ENCODE measurements around the gene LY6G5B. TPM values are rescaled to one million over a fixed set of nuclear protein-coding genes. Genes with fewer than 3 reads are reported as not detected.

Gene LY6G5B

GRCh38 chr6:31721351-31722020 lies 51.7 kb downstream of the LY6G5B start, which contains the start of gene LY6G6C:
LY6G6C (minus strand) TSS chr6:31721746; CDS start chr6:31721679, 67 bp downstream.
- H3K9ac ChIP-seq (ENCODE audit: low read depth, low read length, poor library complexity): no peak within 1 kb of the TSS
- H2BK15ac ChIP-seq (ENCODE audit: low read length): no peak within 1 kb of the TSS
- peak within 1 kb of the TSS; percentile 90 for H2BK120ac ChIP-seq (ENCODE audit: low read depth, low read length)
- no peaks in the 10 kb centered on the region for H3K4me1 ChIP-seq (ENCODE audit: control insufficient read depth in 2 of 2, insufficient read depth in 1 of 2, low read depth in 1 of 2, low read length in 2 of 2)
- no peak within 1 kb of the TSS for H4K91ac ChIP-seq (ENCODE audit: low read depth, low read length, poor library complexity)
- H2AK5ac ChIP-seq (ENCODE audit: low read depth, low read length): peak within 1 kb of the TSS; percentile 47
- H3K4me2 ChIP-seq (ENCODE audit: insufficient read depth, low read length, poor library complexity, severe bottlenecking): no peak within 1 kb of the TSS
- H4K8ac ChIP-seq (ENCODE audit: low read depth, low read length): no peak within 1 kb of the TSS
- H3K36me3 ChIP-seq (replicated peaks in 1 of 2; ENCODE audit: control insufficient read depth in 2 of 2, insufficient read depth in 2 of 2, low read length in 2 of 2): peaks cover 14 to 19% of the 10 kb centered on the region in 2 donors
- H3K79me1 ChIP-seq (ENCODE audit: low read depth, low read length): no peaks in the 10 kb centered on the region
- no peak within 1 kb of the TSS for H3K4ac ChIP-seq (ENCODE audit: low read length)
- H2BK5ac ChIP-seq (ENCODE audit: low read length): peak within 1 kb of the TSS; percentile 4
- H3K9me3 ChIP-seq (replicated peaks in 1 of 2; ENCODE audit: control insufficient read depth in 2 of 2, insufficient read depth in 1 of 2, low read depth in 1 of 2, low read length in 2 of 2): no peaks in the 10 kb centered on the region
- no peak within 1 kb of the TSS for H3K4me3 ChIP-seq (ENCODE audit: low read length in 2 of 2)
- H2BK12ac ChIP-seq (ENCODE audit: low read length): no peak within 1 kb of the TSS
- H3K18ac ChIP-seq (ENCODE audit: low read length): no peak within 1 kb of the TSS
- no peak within 1 kb of the TSS for H3K14ac ChIP-seq (ENCODE audit: low read length)
- H3K23ac ChIP-seq (ENCODE audit: low read depth, low read length, poor library complexity): peak within 1 kb of the TSS; percentile 95
- H3K27me3 ChIP-seq (ENCODE audit: control insufficient read depth in 3 of 3, insufficient read depth in 3 of 3, low read depth in 1 of 3, low read length in 3 of 3): peaks cover 0 to 3% (median 0%) of the 10 kb centered on the region in 3 experiments
- no peak within 1 kb of the TSS for H2AFZ ChIP-seq (ENCODE audit: low read length)
- no peak within 1 kb of the TSS for H3K27ac ChIP-seq (replicated peaks; ENCODE audit: low read length)
- no peak for DNase-seq (ENCODE audit: low spot score)
- no CpG with 5 or more reads among the region's 4 CpGs for WGBS, 2 donors (ENCODE audit: extremely low coverage in 2 of 2, insufficient read length in 2 of 2, insufficient replicate concordance in 1 of 2)

DNA sequence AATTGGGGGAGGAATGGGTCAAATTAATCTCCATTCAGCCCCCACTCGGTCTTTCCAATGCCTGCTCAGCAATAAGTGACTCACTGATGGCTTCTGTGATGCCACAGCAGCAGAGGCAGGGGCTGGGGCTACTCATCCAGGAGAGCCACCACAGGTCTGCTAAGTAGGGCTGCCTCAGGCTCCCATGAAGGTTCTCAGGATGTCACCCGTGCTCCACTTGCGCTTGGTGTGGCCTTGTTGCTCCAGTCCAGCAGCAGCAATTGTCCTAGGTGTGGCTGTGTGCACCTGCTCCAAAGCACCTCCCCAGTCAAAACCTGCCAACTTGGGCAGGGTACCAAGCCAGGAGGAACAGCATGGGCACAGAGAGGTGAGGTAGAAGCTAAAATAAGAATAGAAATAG lies 52.4 kb downstream of the LY6G5B start:
- Histone ChIP-seq H2AFZ (ENCODE audit: low read length) (no peak overlapping the region), H3K36me3 (replicated peaks in 1 of 2; ENCODE audit: control insufficient read depth in 2 of 2, insufficient read depth in 2 of 2, low read length in 2 of 2) (peaks cover 19 to 26% of the 10 kb centered on the region in 2 donors), H3K4ac (ENCODE audit: low read length) (no peak overlapping the region), H3K18ac (ENCODE audit: low read length) (no peak overlapping the region), H3K4me2 (ENCODE audit: insufficient read depth, low read length, poor library complexity, severe bottlenecking) (no peak overlapping the region), H2AK5ac (ENCODE audit: low read depth, low read length) (no peak overlapping the region), H3K27me3 (ENCODE audit: control insufficient read depth in 3 of 3, insufficient read depth in 3 of 3, low read depth in 1 of 3, low read length in 3 of 3) (peaks cover 0 to 3% (median 0%) of the 10 kb centered on the region in 3 experiments), H3K79me1 (ENCODE audit: low read depth, low read length) (no peaks in the 10 kb centered on the region), H3K4me3 (ENCODE audit: low read length in 2 of 2) (no peak overlapping the region), H2BK5ac (ENCODE audit: low read length) (no peak overlapping the region), H4K8ac (ENCODE audit: low read depth, low read length) (no peak overlapping the region), H3K14ac (ENCODE audit: low read length) (no peak overlapping the region), H2BK120ac (ENCODE audit: low read depth, low read length) (no peak overlapping the region), H3K4me1 (ENCODE audit: control insufficient read depth in 2 of 2, insufficient read depth in 1 of 2, low read depth in 1 of 2, low read length in 2 of 2) (no peaks in the 10 kb centered on the region), H4K91ac (ENCODE audit: low read depth, low read length, poor library complexity) (no peak overlapping the region), H2BK12ac (ENCODE audit: low read length) (no peak overlapping the region), H3K9me3 (replicated peaks in 1 of 2; ENCODE audit: control insufficient read depth in 2 of 2, insufficient read depth in 1 of 2, low read depth in 1 of 2, low read length in 2 of 2) (no peaks in the 10 kb centered on the region), H3K23ac (ENCODE audit: low read depth, low read length, poor library complexity) (peak overlapping the region; percentile 95), H2BK15ac (ENCODE audit: low read length) (no peak overlapping the region), H3K27ac (replicated peaks; ENCODE audit: low read length) (no peak overlapping the region), H3K9ac (ENCODE audit: low read depth, low read length, poor library complexity) (no peak overlapping the region)
- no CpG with 5 or more reads among the region's 3 CpGs for WGBS, 2 donors (ENCODE audit: extremely low coverage in 2 of 2, insufficient read length in 2 of 2, insufficient replicate concordance in 1 of 2)
- no peak for DNase-seq (ENCODE audit: low spot score)

Small RNA genes within 50 kb of the gene (small RNA-seq; reads per million reads assigned to genes)
- gene LY6G6D (ENCODE audit: insufficient read depth) (not detected), gene MIR4646 (ENCODE audit: insufficient read depth) (2.0 reads per million), gene MIR6832 (ENCODE audit: insufficient read depth) (not detected), gene RF00019 (ENCODE audit: insufficient read depth) (not detected), gene SNORA38 (ENCODE audit: insufficient read depth) (70.2 reads per million, percentile 95 among the genes with 10 or more reads in this experiment)

Measured in neuronal stem cell (in vitro differentiated cells).